ENCODE measurements around the gene RAB3IL1. TPM values are rescaled to one million over a fixed set of nuclear protein-coding genes. Genes with fewer than 3 reads are reported as not detected.
"Not testable (repeated sequence)": the region's sequence is repeated elsewhere in the genome, so short reads cannot be mapped to it uniquely, and the experiment has no call there.

Gene RAB3IL1, protein sequence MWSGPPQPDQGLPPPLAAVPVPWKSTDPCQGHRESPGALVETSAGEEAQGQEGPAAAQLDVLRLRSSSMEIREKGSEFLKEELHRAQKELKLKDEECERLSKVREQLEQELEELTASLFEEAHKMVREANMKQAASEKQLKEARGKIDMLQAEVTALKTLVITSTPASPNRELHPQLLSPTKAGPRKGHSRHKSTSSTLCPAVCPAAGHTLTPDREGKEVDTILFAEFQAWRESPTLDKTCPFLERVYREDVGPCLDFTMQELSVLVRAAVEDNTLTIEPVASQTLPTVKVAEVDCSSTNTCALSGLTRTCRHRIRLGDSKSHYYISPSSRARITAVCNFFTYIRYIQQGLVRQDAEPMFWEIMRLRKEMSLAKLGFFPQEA
- 10 to 100 TPM in 1 of 4 donors, 1 to 10 TPM in 3; 6.1 to 10.9 (median 7.8) TPM for total RNA-seq

DNA sequence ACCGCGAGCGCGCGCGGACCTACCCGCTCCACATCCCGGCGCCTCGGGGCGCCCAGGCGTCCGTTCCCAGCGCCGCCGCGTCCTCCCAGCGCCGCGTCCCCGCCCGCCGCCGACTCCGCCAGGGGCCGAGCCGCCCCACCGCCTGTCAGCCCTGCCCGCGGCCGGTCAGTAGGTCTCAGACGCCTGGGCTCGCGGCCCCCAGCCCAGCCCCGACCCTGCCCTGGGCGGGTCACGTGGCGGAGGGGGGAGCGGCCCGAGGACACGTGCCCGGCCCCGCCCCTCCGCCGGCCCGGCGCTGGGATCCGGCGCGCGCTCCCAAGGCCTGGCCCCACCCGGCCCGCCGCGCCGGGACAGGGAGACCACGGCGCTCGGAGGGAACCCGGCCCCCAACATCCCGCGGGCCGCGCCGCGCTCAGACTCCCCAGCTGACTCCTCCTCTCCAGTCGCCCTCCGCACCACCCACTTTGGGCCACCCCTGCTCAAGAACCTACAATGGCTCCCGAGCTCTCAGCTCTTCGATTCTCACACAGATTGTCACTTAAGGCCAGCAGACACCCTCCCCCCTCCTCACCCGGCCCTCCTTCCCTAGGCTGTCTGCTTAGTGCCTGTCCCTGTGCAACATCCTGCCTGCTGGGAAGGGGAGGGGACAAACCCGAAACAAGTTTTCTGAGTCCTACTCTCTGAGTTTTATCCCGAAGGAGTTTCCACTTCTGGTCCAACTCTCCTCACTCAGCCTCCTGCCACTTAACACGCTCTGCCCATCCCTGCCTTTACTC, at the start of gene RAB3IL1:
Gene RAB3IL1 (minus strand): TSS at position 233 of the 776 bp plus-strand sequence. CDS start 199 bp downstream, at position 34.
- intact Hi-C loops (cut with DNase I; ENCODE audit: low total_unique reads) = no loop called here
- DNase-seq (ENCODE audit: low spot score in 2 of 2) = peak; percentile 63 to 94
- TF ChIP-seq POLR2A (IDR thresholded peaks at IDR 0.05) = no peak
- TF ChIP-seq, protein P1, sequence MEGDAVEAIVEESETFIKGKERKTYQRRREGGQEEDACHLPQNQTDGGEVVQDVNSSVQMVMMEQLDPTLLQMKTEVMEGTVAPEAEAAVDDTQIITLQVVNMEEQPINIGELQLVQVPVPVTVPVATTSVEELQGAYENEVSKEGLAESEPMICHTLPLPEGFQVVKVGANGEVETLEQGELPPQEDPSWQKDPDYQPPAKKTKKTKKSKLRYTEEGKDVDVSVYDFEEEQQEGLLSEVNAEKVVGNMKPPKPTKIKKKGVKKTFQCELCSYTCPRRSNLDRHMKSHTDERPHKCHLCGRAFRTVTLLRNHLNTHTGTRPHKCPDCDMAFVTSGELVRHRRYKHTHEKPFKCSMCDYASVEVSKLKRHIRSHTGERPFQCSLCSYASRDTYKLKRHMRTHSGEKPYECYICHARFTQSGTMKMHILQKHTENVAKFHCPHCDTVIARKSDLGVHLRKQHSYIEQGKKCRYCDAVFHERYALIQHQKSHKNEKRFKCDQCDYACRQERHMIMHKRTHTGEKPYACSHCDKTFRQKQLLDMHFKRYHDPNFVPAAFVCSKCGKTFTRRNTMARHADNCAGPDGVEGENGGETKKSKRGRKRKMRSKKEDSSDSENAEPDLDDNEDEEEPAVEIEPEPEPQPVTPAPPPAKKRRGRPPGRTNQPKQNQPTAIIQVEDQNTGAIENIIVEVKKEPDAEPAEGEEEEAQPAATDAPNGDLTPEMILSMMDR (IDR thresholded peaks at IDR 0.05) = no peak
- H3K4me3 ChIP-seq (ENCODE audit: low read depth, poor library complexity, severe bottlenecking) = peak within 1 kb of the TSS; percentile 43
- 0 to 1% methylated on average over 35 to 40 of the region's 74 CpGs for WGBS, 2 donors

DNA sequence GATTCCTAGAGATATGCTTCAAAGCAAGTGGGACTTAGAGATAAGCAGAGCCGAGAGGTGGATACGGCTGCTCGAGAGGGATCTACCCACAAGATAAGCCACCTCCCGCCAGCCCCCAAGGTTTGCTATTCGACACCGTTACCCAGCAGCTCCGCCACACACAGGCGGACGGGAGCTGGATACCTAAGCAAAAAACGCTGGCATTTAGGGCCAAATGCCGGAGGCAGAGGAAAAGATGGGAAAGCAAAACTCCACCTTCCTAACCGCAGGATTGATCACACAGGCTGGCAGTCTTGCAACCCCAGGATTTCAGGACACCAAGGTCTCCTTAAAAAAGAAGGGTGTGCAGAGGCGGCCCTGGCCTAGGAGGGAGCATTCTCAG, 49.4 kb upstream of the RAB3IL1 start:
- peak overlapping the region; percentile 89 for H3K4me3 ChIP-seq (ENCODE audit: low read depth, poor library complexity, severe bottlenecking)
- intact Hi-C loops (cut with DNase I; ENCODE audit: low total_unique reads) = no loop called here
- TF ChIP-seq POLR2A (IDR thresholded peaks at IDR 0.05) = no peak
- TF ChIP-seq, protein P1 (IDR thresholded peaks at IDR 0.05) = no peak
- 1% methylated on average over 13 of the region's 13 CpGs for WGBS, 2 donors
- peak; percentile 36 to 86 for DNase-seq (ENCODE audit: low spot score in 2 of 2)

DNA sequence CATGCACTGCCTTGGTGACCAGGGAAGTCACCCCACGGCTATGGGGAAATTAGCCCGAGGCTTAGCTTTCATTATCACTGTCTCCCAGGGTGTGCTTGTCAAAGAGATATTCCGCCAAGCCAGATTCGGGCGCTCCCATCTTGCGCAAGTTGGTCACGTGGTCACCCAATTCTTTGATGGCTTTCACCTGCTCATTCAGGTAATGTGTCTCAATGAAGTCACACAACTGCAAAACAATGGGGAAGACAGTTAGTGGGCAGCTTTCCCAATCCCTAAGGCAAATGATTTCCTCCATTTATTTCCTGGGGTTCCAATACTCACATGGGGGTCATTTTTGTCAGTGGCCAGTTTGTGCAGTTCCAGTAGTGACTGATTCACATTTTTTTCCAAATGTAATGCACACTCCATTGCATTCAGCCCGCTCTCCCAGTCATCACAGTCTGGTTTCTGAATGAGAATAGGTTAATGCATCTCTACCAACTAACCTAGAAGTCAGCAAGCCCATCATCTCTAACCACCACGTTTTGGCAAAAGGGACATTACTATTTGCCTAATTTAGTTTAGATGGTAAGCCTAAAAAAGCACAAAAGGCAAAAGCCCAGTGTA, 47.4 kb upstream of the RAB3IL1 start:
- DNase-seq (ENCODE audit: low spot score in 2 of 2) = peak in 1 of 2 donors; percentile 91
- peak overlapping the region; percentile 89 for H3K4me3 ChIP-seq (ENCODE audit: low read depth, poor library complexity, severe bottlenecking)
- 45 to 54% methylated on average over 9 of the region's 9 CpGs for WGBS, 2 donors
- intact Hi-C loops (cut with DNase I; ENCODE audit: low total_unique reads) = not testable (repeated sequence)

DNA sequence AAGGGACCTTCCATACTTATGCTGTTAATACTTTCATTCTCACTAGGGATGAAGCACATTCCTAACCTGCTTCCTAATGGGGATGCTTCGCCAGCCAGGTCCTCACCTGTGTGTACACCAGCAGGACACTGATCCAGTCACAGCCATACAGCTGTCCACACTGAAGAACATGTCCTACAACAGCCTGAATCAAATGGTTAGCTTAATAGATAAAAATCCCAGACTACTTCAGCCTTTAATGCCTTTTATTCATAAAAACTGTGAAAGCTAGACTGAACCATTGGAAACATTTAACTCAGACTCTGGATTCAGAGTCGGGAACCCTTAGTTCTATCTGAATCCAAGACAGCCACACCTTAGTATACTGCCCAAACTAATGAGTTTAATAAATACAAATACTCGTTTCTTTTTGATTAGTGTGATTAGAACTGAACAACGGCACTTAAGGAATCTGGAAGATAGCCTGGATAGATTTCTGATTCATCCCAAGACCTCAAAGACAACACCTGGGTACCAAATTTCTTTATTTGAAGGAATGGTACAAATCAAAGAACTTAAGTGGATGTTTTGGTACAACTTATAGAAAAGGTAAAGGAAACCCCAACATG, 46.8 kb upstream of the RAB3IL1 start:
- intact Hi-C loops (cut with DNase I; ENCODE audit: low total_unique reads) = no loop called here
- no peak for TF ChIP-seq POLR2A (IDR thresholded peaks at IDR 0.05)
- TF ChIP-seq, protein P1 (IDR thresholded peaks at IDR 0.05) = no peak
- WGBS, 2 donors = 43 to 53% methylated on average over 4 of the region's 4 CpGs
- no peak overlapping the region for H3K4me3 ChIP-seq (ENCODE audit: low read depth, poor library complexity, severe bottlenecking)
- DNase-seq (ENCODE audit: low spot score in 2 of 2) = peak in 1 of 2 donors; percentile 67

DNA sequence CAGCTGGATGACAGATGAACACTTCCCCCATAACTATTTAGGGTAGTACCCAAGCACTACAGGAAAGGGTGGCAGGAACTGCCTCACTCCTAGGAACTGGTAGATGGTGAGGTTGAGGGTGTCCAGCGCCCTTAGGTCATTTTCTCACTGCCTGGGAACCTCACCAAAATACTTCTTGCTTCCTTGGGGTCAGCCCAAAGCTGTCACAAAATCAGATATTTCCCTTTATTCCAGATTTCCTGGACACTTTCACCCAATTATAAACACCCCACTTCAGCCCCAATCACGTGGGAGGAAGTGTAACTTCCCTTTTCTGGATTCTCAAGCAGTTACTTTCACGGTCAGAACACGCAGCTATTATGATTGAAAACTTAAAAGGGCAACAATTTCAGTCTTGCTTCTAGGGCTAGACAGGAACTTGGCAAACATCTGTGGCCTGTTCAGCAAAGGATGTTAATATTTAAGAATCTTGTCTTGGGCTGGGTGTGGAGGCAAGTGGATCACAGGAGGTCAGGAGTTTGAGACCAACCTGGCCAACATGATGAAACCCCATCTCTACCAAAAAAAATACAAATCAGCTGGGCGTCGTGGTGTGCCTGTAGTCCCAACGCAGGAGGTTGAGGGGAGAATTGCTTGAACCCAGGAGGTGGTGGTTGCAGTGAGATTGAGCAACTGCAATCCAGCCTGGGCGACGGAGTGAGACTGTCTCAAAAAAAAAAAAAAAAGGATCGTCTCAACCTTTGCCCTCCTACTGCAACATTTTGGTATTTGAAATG, 46.1 kb upstream of the RAB3IL1 start:
- H3K4me3 ChIP-seq (ENCODE audit: low read depth, poor library complexity, severe bottlenecking) = no peak overlapping the region
- intact Hi-C loops (cut with DNase I; ENCODE audit: low total_unique reads) = loop anchor here (1.0 kb wide), 1 partner anchor 40 kb away; no protein-coding TSS in a partner anchor
- WGBS, 2 donors = 64 to 67% methylated on average over 10 of the region's 10 CpGs
- peak in 1 of 2 donors; percentile 78 for DNase-seq (ENCODE audit: low spot score in 2 of 2)
- TF ChIP-seq POLR2A (IDR thresholded peaks at IDR 0.05) = no peak
- TF ChIP-seq, protein P1 (IDR thresholded peaks at IDR 0.05) = no peak
